ENCODE measurements around the gene MFAP3. TPM values are rescaled to one million over a fixed set of nuclear protein-coding genes. Genes with fewer than 3 reads are reported as not detected.

Gene MFAP3
- total RNA-seq, 1 donor from 2014 or later: 42.5 TPM

DNA sequence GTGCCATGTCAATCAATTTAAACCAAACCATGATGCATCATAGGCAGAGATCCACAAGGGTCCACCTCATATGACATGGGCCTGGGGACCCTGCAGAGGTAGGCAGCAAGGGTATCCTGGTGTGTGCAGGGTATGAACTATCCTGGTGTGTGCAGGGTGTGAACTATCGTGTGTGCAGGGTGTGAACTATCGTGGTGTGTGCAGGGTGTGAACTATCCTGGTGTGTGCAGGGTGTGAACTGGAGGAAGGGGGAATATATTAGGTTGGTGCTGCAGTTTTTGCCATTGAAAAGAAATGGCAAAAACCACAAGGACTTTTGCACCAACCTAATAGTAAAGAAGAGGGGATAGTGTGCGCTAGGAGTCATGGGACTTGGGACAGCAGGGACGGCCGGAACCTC is 50.0 kb downstream of the MFAP3 start:
- no peak overlapping the region for H3K27ac Mint-ChIP-seq
- DNase-seq (ENCODE audit: low spot score, unreplicated experiment): no peak
- no peaks in the 10 kb centered on the region for H3K9me3 Mint-ChIP-seq (ENCODE audit: low read depth)
- no peak overlapping the region for H3K4me3 Mint-ChIP-seq (ENCODE audit: low read depth)
- no peaks in the 10 kb centered on the region for H3K36me3 Mint-ChIP-seq (ENCODE audit: insufficient read depth)
- H3K4me1 Mint-ChIP-seq (ENCODE audit: low read depth): no peaks in the 10 kb centered on the region
- TF ChIP-seq, protein P1, sequence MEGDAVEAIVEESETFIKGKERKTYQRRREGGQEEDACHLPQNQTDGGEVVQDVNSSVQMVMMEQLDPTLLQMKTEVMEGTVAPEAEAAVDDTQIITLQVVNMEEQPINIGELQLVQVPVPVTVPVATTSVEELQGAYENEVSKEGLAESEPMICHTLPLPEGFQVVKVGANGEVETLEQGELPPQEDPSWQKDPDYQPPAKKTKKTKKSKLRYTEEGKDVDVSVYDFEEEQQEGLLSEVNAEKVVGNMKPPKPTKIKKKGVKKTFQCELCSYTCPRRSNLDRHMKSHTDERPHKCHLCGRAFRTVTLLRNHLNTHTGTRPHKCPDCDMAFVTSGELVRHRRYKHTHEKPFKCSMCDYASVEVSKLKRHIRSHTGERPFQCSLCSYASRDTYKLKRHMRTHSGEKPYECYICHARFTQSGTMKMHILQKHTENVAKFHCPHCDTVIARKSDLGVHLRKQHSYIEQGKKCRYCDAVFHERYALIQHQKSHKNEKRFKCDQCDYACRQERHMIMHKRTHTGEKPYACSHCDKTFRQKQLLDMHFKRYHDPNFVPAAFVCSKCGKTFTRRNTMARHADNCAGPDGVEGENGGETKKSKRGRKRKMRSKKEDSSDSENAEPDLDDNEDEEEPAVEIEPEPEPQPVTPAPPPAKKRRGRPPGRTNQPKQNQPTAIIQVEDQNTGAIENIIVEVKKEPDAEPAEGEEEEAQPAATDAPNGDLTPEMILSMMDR (IDR thresholded peaks at IDR 0.05; ENCODE audit: unreplicated experiment): no peak
- peaks cover 54% of the 10 kb centered on the region for H3K27me3 Mint-ChIP-seq

DNA sequence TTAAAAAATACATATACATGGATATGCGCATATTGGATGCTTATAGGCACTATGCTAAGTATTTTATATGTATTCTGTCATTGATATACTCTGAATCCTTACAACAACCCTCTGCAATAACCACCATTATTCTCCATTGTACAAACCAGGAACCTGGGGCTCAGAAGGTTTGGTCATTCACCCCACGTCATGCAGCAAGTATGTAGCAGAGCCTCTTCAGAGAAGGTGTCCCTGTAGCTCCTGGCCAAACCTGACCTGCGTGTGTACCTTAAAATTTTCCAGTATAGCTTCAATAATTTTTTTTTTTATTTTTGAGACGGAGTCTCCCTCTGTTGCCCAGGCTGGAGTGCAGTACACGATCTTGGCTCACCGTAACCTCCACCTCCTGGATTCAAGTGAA is 51.9 kb downstream of the MFAP3 start:
- Mint-ChIP-seq H3K27ac (no peak overlapping the region), H3K4me1 (ENCODE audit: low read depth) (no peaks in the 10 kb centered on the region), H3K9me3 (ENCODE audit: low read depth) (no peaks in the 10 kb centered on the region), H3K27me3 (peaks cover 48% of the 10 kb centered on the region), H3K4me3 (ENCODE audit: low read depth) (no peak overlapping the region), H3K36me3 (ENCODE audit: insufficient read depth) (no peaks in the 10 kb centered on the region)
- DNase-seq (ENCODE audit: low spot score, unreplicated experiment): no peak
- TF ChIP-seq, protein P1 (IDR thresholded peaks at IDR 0.05; ENCODE audit: unreplicated experiment): no peak

DNA sequence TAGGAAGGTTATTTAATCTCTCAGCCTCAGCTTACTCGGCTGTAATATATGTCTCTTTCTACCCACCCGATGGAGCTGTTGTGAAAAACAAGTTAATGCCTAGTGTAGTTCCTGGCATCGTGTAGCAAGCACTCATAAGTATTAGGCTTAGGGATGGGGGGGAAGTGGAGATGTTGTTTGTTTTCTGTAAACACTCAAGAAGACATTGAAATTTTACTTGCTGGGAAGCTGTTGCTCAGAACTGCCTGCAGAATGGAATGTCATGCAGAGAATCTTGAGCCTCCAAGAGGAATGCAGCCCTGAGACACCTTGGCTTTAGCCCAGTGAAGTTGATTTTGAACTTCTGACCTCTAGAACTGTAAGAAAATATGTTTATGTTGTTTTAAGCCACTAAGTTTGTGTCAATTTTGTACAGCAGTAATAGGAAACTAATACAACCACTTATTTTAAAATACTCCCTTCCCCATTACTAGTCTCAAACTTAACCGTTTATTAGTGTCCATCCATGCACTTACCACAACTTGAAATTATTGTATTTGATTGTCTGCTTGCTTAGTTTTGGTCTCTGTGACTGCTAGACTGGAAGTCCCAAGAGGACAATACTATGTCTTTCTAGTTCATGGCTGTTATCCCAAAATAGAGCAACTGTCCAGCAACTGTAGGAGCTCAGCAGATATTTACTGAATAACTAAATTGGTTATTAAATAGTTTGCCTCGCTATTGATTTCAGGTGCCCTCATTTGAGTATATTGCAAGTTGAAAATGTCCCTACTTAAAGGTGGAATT is 53.8 kb downstream of the MFAP3 start:
- no peak for DNase-seq (ENCODE audit: low spot score, unreplicated experiment)
- Mint-ChIP-seq H3K4me1 (ENCODE audit: low read depth) (no peaks in the 10 kb centered on the region), H3K4me3 (ENCODE audit: low read depth) (no peak overlapping the region), H3K36me3 (ENCODE audit: insufficient read depth) (no peaks in the 10 kb centered on the region), H3K27me3 (peaks cover 42% of the 10 kb centered on the region), H3K27ac (no peak overlapping the region), H3K9me3 (ENCODE audit: low read depth) (no peaks in the 10 kb centered on the region)
- TF ChIP-seq, protein P1 (IDR thresholded peaks at IDR 0.05; ENCODE audit: unreplicated experiment): no peak

DNA sequence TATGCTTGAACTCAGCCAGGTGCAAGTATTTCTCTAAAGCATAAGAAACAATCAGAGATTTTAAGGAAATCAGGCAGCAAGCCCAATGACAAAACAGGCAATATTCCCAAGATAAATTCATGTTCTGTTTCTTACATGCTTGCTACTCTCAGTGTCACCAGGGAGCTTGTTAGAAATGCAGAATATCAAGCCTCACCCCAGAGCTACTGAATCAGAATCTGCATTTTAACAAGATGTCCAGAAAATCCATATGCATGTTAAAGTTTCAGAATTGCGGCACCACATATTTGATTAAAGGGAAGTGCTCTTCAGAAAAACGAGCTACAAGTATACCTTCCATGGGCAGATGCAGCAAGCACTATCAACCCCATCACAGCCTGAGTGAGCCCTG is 54.4 kb downstream of the MFAP3 start:
- Mint-ChIP-seq H3K27ac (no peak overlapping the region), H3K27me3 (peaks cover 36% of the 10 kb centered on the region), H3K4me1 (ENCODE audit: low read depth) (no peaks in the 10 kb centered on the region), H3K9me3 (ENCODE audit: low read depth) (no peaks in the 10 kb centered on the region), H3K36me3 (ENCODE audit: insufficient read depth) (no peaks in the 10 kb centered on the region), H3K4me3 (ENCODE audit: low read depth) (no peak overlapping the region)
- no peak for DNase-seq (ENCODE audit: low spot score, unreplicated experiment)
- TF ChIP-seq, protein P1 (IDR thresholded peaks at IDR 0.05; ENCODE audit: unreplicated experiment): no peak

DNA sequence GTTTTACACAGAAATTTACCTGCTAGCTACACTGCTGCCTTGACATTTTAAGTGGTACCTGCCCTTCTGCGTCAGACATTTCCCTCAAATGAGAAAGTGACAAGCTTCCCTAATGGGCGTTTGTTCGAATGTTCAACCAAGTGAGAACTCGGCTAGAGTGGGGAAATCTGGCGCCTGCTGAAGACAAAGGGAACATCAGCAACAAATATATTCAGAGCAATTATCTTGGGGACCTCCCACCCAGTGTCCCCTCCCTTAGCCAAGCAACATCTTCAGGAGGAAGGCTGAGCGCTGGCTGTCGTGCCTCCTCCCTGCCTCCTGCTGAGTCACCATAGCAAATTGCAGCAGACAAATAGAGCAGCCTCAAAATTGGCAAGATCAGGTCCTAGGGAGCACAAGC is 57.1 kb downstream of the MFAP3 start:
- Mint-ChIP-seq H3K36me3 (ENCODE audit: insufficient read depth) (no peaks in the 10 kb centered on the region), H3K27ac (no peak overlapping the region), H3K9me3 (ENCODE audit: low read depth) (no peaks in the 10 kb centered on the region), H3K27me3 (peaks cover 25% of the 10 kb centered on the region), H3K4me1 (ENCODE audit: low read depth) (no peaks in the 10 kb centered on the region), H3K4me3 (ENCODE audit: low read depth) (no peak overlapping the region)
- TF ChIP-seq, protein P1 (IDR thresholded peaks at IDR 0.05; ENCODE audit: unreplicated experiment): no peak
- no peak for DNase-seq (ENCODE audit: low spot score, unreplicated experiment)

Measured in progenitor cell of endocrine pancreas (in vitro differentiated cells).